Kidney epithelial cell (primary cell): ENCODE results near the gene DAZAP2. TPM values are rescaled to one million over a fixed set of nuclear protein-coding genes. Genes with fewer than 3 reads are reported as not detected.

Experiments
- DNase-seq: peaks from one replicate; pipeline ENCODE4 v3.0.0-alpha.2; 2010; ENCODE audit warnings: low read depth
- H3K27me3 ChIP-seq: 2 replicates; pipeline ENCODE4 v1.6.0; 2011; ENCODE audit warnings: low read length; ENCODE audit not compliant: control insufficient read depth, insufficient read depth
- H3K36me3 ChIP-seq: 2 replicates; pipeline ENCODE4 v1.5.1; 2011; ENCODE audit warnings: low read length; ENCODE audit not compliant: control insufficient read depth, insufficient read depth
- H3K4me3 ChIP-seq: 2 replicates; pipeline ENCODE4 v1.5.1; 2011; ENCODE audit warnings: low read depth, mild to moderate bottlenecking, control low read depth, low read length
- total RNA-seq: library from RNA; depleted of rRNA; stranded (reverse); fragments of >200 nt; gene quantifications from 2 replicates; pipeline ENCODE4 v1.2.3, GENCODE V29; 2015
- TF ChIP-seq, protein P1 (sequence below): IDR thresholded peaks from 2 replicates; pipeline ENCODE4 v1.5.1; 2011; ENCODE audit warnings: mild to moderate bottlenecking, moderate library complexity, low read length, control low read depth, inconsistent platforms; ENCODE audit not compliant: insufficient read depth, poor library complexity, severe bottlenecking

Gene DAZAP2
- total RNA-seq, 1 donor from 2014 or later, result 244 TPM

DNA sequence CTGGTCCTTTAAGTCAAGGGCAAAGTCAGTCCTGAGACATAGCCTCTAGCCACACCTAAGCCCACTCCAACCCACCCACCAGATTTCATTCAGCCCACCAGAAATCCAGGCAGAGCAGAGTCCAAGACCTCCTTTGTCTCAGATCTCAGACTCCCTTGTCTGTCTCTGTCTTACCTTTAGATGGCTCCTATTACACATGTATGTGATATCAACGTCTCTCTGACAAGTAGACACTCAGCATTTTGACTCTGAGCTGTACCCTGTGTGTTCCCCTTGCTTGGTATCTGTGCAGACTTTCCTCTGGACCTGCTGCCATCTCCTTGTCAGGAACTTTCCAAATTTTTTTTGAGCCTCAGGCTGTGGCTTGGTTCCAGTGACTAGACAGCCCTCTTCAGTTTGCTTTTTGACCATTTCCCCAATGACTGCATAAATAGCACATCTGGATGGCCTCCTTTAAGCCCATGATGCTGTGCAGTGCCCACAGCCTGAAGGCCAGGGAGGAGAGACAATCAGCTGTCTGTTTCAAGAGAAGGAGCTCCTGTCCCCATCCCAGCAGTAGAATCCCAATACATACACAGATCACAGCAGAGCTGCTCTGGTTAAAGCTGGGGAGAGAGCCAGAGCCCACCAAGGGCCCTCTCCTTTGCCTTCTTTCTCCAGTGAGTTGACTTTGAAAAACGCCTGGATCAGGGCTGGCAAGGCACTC lies 27.8 kb upstream of the DAZAP2 start:
- TF ChIP-seq, protein P1, sequence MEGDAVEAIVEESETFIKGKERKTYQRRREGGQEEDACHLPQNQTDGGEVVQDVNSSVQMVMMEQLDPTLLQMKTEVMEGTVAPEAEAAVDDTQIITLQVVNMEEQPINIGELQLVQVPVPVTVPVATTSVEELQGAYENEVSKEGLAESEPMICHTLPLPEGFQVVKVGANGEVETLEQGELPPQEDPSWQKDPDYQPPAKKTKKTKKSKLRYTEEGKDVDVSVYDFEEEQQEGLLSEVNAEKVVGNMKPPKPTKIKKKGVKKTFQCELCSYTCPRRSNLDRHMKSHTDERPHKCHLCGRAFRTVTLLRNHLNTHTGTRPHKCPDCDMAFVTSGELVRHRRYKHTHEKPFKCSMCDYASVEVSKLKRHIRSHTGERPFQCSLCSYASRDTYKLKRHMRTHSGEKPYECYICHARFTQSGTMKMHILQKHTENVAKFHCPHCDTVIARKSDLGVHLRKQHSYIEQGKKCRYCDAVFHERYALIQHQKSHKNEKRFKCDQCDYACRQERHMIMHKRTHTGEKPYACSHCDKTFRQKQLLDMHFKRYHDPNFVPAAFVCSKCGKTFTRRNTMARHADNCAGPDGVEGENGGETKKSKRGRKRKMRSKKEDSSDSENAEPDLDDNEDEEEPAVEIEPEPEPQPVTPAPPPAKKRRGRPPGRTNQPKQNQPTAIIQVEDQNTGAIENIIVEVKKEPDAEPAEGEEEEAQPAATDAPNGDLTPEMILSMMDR, result no peak
- Histone ChIP-seq H3K36me3 (no peaks in the 10 kb centered on the region), H3K27me3 (no peaks in the 10 kb centered on the region), H3K4me3 (no peak overlapping the region)
- DNase-seq, result no peak

DNA sequence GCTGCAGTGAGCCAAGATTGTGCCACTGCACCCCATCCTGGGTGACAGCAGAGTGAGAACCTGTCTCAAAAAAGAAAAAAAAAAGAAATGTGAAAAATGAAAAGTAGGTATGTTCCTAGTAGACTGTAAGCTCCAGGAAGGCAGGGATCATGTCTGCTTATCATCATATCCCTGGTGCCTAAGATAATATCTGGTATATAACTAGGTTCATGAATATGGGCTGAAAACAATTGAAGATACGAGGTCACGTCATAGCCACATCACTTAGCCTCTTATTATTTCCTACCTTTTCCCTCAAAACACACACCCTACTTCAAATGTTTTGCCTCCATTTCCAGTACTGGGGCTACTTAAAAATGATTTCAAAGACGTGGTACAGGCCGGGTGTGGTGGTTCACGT lies 23.7 kb upstream of the DAZAP2 start:
- no peak for DNase-seq
- no peaks in the 10 kb centered on the region for H3K27me3 ChIP-seq
- no peak overlapping the region for H3K4me3 ChIP-seq
- TF ChIP-seq, protein P1, result no peak
- H3K36me3 ChIP-seq, result no peaks in the 10 kb centered on the region

DNA sequence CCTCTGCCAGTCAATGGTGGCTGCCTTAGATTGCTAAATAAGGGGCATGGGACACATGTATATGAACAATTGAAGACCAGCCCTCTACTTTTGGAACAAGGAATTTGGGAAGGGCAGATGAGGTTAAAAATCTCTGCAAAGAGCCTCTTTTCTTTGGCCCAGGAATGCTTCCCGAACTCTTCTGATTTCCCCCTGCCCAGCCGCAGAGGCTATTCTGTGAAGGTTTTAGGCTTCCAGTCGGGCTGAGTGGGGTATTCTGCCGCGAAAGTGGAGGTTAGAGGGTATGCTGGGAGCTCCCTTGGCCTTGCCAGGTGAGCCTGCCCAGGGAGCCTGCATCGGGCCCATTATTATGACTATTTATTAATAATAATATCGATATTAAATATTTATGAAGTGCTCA lies 22.0 kb upstream of the DAZAP2 start:
- Histone ChIP-seq H3K27me3 (no peaks in the 10 kb centered on the region), H3K36me3 (no peaks in the 10 kb centered on the region), H3K4me3 (peak overlapping the region; percentile 77)
- TF ChIP-seq, protein P1, result no peak
- DNase-seq, result no peak

DNA sequence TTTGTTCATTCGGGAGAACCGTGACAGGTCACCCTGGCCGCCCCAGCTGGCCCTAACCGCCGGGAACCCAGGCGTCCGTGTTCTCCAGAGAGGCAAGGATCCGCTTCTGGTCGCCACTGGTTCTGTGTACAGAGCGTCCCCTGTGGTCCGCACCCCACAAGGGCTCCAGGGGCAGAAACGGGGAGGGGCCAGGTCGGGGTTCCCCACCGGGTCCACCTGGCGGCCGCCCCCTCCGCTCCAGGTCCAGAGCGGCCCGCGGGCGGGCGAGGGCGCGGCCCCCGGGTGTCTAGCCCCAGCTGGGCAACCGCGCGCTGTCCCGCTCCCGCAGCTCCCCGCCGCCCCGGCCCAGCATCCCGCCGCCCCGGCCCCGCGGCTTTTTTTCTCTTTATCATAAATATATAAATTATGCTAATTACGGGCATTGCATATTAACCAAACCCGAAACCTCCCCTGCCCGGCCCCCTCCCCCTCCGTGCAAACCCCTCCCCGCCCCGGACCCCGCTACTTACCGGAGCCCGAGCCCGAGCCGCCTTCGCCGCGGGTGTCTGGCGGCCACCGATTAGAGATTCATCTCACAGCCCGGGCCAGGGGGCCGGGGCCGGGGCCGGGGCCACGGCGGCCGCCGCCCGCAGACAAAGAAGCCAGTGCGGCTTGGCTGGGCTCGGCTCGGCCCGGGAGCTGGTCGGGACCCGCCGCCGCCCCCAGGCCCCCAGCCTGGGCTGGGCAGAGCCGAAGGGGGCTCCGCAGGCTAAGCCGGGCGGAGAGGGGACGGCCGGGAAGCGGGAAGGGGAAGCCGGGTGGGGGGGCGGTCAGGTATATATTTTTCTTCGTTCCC lies 21.3 kb upstream of the DAZAP2 start:
- TF ChIP-seq, protein P1, result peak; percentile 25
- no peaks in the 10 kb centered on the region for H3K27me3 ChIP-seq
- H3K36me3 ChIP-seq, result no peaks in the 10 kb centered on the region
- DNase-seq, result no peak
- peak overlapping the region; percentile 77 for H3K4me3 ChIP-seq

DNA sequence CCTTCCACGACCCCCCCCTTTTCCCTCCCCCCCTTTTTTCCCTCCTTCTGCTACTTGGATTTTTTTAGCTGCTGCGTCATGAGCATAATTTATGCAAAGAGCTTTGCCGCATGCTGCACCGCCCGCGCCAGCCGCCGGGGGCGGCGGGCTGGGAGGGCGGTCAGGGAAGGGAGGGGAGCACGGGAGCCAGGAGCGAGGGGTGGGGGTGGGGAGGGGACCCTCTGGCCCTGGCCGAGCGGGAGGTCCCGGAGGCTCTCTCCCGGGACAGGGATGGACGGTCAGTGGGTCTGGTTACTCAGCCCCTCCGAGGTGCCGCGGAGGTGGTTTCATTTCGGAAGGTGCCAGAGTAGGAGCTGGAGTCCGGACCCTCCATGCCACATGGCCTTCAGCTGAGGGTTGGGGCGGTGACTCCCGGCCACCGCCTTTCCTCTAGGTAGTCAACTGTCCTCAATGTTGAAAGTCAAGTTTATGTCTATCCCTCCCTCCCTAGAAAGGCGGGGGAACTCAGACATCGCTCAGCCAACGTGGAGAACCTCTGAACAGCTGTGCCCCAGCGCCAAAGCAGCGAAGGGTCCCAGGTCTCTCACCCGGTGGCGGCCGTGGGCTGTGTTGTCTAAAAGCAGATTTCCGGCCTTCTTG lies 20.5 kb upstream of the DAZAP2 start, which contains the start of gene POU6F1:
POU6F1 (minus strand) TSS at position 95 of the 639 bp plus-strand sequence. CDS start 11,226 bp downstream, outside the sequence.
- TF ChIP-seq, protein P1, result peak; percentile 44
- peak; percentile 28 for DNase-seq
- Histone ChIP-seq H3K4me3 (peak within 1 kb of the TSS; percentile 77), H3K36me3 (no peaks in the 10 kb centered on the region), H3K27me3 (no peaks in the 10 kb centered on the region)
